GM19328 (cell line): Measurements from ENCODE around the gene DIABLO.
"Not testable (repeated sequence)": the region's sequence is repeated elsewhere in the genome, so short reads cannot be mapped to it uniquely, and the experiment has no call there.

Experiments used
- ATAC-seq: cut with Tn5 transposase; IDR thresholded peaks from one replicate; pipeline ENCODE4 v1.9.1; 2021; ENCODE audit warnings: mild to moderate bottlenecking, moderate library complexity; ENCODE audit not compliant: unreplicated experiment

Gene DIABLO

DNA sequence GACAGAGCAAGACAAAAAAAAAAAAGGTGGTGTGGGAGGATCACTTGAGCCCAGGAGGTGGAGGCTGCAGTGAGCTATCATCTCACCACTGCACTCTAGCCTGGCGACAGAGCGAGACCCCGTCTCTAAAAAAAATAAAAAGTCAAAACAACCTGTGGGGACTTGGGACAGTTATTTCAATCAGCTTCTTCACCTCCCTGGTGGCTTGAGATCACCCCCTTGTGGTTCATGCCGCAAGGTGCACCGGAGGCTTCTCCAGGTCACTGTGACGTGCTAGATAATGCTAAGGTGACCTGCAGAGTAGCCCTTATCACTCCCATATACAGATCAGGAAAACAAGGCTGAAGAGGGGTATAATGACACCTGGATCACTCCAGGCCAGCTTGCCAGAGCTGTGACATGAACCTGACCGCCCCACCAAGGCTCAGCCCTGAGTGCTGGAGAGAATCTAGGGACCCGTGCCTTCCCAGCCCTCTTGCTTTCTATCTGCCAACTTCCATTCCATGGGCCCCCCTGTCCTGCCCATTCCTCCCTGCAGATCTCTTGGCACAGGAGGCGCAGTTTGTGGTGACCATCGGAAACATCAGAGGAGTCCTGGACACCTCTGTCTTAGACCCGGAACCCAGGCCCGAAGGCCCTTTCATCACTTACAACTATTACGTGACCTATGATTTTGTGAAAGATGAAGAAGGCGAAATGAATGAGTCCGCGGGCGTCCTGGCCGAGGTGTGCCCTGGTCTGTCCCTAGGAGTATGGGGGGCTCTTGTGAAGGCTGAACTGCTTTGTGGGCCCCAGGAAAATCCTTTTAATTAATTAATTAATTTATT is 34.8 kb downstream of the DIABLO start:
- ATAC-seq: no peak

GRCh38 chr12:122189626-122190475 is 36.0 kb downstream of the DIABLO start:
- no peak for ATAC-seq

GRCh38 chr12:122187466-122187865 is 38.4 kb downstream of the DIABLO start:
- no peak for ATAC-seq

- no peak for ATAC-seq
These were observed 40.3 kb downstream of the DIABLO start for GRCh38 chr12:122185494-122186082.

GRCh38 chr12:122185079-122185478 is 40.8 kb downstream of the DIABLO start:
- ATAC-seq: no peak

DNA sequence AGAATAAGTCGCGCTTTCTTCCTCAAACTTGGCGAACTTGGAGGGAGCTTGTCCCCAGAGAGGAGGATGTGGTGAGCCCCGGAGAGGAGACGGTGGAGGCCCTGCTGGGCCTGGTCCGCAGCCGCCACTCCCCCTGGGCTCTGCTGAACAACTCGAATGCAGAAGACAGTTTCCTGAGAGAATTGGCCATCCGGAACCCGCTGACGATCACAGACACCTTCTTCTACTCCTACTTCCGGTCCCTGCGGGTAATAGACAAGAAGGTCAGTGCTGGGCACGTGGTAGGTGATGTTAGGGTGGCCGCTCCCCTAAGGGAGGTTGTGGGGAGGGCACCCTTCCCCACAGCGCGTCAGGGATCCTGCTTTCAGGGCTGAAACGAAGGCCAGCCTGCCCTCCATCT is 41.3 kb downstream of the DIABLO start:
- ATAC-seq: no peak

DNA sequence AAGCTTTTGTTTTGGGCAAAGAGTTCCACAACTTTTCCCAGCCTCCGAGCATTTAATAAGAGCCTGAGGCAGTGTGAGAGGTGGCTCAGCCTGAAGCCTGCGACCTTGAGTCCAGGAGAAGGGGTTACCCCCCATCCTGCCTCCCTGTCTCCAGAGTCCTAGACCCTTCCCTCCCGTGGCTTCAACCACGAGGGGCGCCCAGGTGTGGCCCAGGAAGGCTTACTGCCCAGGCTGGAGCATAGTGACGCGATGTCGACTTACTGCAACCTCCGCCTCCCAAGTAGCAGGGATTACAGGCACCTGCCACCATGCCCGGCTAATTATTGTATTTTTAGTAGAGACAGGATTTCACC is 42.3 kb downstream of the DIABLO start:
- no peak for ATAC-seq

- no peak for ATAC-seq
These were observed 42.8 kb downstream of the DIABLO start, which contains the start of gene LRRC43 for GRCh38 chr12:122182887-122183587. Gene LRRC43, plus strand, starts transcription at chr12:122183123. Its CDS starts 22 bp downstream, at chr12:122183145.

DNA sequence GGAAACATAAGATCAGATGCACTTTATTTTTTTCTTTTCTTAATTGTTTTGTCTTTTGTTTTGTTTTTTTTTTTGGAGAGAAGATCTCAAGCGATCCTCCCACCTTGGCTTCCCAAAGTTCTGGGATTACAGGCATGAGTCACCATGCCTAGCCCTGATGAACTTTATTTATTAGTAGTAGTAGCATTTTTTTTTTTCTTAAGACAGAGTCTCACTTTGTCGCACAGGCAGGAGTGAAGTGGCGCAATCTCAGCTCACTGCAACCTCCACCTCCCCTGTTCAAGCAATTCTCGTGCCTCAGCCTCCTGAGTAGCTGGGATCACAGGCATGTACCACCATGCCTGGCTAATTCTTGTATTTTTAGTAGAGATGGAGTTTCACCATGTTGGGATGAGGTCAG is 49.4 kb downstream of the DIABLO start:
- ATAC-seq: not testable (repeated sequence)

DNA sequence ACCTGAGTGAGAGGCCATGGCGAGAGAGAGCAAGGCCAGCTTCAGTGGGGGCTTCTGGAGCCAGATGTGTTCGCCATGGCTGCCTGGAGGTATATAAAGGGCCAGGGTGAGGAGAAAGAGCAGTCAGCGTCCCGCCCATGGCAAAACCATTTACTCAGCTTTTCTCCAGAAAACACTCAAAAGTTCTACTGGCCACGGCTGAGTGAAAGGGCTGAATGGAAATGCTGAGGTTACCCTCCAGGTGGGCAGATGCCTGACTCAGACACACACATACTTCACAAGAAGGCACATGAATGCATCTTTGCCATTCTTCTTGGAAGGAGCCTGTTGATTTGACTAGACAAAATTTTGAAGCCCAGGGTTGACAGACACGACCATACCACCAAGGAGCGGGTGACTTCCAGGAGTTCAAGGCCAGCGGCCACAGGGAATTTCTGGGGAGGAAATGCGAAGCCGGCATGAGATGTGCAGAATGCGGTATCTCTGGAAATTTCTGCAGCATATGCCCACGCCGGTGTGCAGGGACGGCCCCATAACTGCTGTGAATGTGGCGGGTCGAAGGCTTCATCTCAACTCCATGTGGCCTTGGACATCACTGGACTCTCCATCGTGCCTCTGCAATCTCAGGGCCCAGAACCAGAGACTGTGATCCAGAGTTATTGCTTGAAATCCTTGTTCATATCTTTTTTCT is 51.6 kb downstream of the DIABLO start, which contains the start of gene IL31:
Gene IL31 (minus strand): TSS at position 67 of the 691 bp plus-strand sequence. CDS start 49 bp downstream, at position 18.
- ATAC-seq: no peak

- ATAC-seq: no peak
These were observed 53.5 kb downstream of the DIABLO start for GRCh38 chr12:122172262-122172939.

DNA sequence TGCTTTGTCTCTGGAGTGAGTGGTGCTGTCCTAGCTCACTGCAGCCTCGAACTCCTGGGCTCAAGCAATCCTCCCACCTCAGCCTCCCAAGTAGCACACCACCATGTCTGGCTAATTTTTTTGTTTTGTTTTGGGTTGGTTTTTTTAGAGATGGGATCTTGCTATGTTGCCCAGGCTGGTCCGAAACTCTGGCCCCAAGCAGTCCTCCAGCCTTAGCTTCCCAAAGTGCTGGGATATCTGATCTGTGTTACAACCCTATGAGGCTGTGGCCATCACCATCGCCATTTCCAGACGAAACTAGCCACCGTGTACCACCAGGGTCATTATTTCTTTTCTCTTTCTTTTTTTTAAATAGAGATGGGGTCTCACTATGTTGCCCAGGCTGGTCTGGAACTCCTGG is 54.5 kb downstream of the DIABLO start:
- ATAC-seq: no peak

DNA sequence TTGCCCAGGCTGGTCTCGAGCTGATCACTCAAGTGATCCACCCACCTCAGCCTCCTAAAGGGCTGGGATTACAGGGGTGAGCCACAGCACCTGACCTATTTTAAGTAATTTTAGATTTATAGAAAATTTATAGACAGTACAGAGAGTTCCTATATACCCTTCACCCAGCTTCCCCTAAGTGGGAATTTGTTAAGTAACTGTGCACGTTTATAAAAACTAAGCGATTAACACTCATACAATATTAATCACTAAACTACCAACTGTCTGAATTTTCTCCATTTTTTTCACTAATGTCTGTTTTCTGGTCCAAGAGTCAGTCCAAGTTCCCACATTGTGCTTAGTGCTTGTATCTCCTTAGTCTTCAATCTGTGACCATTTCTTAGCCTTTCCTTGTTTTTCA is 57.4 kb downstream of the DIABLO start:
- no peak for ATAC-seq

DNA sequence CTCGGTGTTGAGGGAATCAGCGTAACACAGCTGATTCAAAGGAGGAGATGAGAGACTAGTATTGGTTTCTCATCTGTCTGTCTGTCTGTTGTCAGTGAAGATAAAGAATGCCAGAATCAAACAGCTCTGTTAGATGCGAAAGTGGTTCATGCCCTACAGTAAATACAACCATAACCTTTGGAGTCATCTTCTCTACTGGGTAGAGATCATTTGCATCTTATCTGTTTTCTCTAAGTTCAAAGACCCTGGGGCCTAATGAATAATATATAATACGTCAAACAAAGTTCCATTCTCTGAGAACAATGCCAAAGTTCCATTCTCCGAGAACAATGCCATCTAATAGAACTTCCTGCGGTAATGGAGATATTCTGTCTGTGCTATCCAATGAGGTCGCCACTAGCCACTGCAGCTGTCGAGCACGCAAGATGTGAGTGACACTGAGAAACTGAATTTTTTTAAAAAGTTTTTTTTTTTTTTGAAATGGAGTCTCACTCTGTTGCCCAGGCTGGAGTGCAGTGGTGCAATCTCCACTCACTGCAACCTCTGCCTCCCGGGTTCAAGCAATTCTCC is 58.4 kb downstream of the DIABLO start:
- no peak for ATAC-seq

DNA sequence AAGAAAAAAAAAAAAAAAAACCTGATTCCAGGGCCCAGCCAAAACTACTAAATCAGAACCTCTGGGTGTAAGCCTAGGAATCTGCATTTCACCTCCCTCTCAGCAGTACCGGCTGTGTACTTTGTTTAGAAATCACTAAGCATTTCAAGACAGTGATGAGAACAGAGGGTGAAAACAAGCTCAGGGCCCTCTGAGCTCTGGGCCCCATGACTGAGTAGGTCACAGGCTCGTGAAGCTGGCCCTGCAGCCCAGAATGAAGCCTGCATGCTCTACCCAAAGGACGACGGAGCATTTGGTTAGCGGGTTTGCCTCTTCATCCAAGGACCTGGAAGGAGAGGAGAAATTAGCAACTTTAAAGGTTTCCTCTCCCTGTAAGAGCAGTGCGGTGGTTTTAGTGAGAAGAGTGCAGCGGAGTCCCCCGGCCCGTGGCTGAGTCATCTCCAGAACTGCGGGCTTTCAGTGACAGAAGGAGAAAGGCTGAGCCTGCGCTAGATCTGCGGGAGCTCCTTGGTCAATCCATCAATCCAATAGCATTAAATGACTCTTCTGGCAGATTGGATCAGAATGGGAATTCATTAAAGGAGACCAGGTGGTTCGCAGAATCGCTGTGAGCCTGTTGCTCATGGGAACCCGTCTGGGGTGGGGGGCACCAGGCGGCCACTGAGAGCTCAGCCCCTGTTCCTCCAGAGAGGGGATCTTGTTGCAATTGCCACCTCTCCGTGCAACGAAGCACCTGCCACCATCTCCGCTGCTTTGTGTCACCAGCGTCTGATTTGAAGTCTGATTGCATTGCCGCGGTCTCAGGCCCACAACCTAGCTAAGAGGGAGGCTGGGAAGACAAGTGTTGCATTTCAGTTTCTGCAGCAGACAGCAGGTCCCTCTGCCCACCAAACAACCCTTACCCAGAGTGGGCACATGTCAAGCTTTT is 59.2 kb downstream of the DIABLO start:
- ATAC-seq: no peak

DNA sequence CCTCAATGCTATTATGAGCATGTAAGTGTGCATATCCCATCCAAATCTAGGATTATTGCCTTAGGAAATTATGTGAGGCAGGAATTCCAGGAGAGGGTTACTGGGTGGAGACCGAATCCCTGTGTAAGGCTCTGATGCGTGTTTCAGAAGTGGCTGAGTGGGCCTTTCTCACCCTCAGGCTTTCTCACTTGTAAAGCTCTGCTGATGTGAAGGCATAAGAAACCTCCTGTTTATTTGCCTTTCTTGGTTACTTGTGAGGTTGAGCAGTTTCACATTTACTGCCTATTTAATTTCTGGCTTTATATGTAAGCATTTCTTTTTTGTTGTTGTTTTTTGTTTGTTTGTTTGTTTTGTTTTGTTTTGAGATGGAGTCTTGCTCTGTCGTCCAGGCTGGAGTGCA is 62.9 kb downstream of the DIABLO start:
- ATAC-seq: no peak

DNA sequence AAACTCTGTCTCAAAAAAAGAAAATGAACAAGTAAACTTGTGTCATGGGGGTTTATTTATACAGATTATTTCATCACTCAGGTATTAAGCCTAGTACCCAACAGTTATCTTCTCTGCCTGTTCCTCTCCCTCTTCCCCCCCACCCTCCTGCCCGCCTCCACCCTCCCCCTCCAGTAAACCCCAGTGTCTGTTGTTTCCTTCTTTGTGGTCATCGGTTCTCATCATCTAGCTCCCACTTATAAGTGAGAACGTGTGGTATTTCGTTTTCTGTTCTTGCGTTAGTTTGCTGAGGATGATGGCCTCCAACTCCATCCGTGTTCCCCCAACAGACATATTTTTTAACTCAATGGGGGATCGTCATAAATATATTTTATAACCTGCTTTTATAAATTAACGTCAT is 64.2 kb downstream of the DIABLO start:
- ATAC-seq: no peak

GRCh38 chr12:122160761-122161160 is 65.1 kb downstream of the DIABLO start:
- ATAC-seq: no peak
